Measurements from ENCODE around the gene ZSCAN9. TPM values are rescaled to one million over a fixed set of nuclear protein-coding genes. Genes with fewer than 3 reads are reported as not detected.
A peak's percentile ranks its signal among the peaks of the same experiment; 100 is the strongest.

Gene ZSCAN9
- total and polyA plus RNA-seq, 9 of the 15 experiments (the other 6 are each of a cell fraction or from before 2014, with no cell fraction given) = 18.8 to 48.9 (median 28.7) TPM

DNA sequence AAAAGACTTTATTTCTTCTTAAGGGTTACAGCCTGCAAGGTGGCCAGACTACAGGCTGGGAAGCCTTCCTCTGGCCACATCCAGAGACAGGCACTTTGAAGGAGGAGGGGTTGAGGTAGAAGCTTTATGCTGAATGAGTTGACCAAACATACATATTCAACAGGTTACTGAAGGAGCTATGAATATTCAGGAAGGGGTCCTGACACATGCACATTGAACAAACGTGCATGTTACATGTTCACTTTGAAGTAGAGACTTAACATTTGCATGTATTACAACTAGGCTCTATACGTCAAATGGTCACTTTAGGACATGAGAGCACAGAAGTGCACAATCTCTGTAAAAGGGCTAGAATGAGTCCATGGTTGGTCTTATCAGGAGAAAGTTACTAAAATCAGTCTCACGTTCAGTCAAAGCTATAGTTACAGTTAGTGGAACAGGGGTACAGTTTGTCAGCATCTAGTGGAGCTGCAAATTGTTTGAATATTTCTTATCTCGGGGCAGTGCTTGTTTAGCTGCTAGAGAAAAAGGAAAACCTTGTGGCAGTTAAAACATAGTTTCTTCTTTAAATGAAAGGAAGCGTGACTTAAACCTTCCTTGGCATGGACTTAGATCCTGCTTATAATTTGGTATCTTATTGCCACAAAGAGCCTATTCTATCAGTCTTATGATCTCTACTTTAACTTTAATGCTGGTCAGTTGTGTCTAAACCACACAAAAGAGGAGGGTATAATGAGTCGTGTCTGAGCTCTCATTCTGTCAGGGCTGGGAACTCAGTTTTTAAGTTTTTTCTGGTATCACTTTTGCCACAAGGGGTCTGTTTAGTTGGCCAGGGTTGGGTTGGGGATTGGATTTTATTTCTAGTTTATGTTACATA is 4.6 kb upstream of the ZSCAN9 start (continued):
- no peak for TF ChIP-seq PYGO2 (tag; IDR thresholded peaks at IDR 0.05)
- no peak for TF ChIP-seq ZNF175 (CRISPR knock-in tag; IDR thresholded peaks at IDR 0.05; ENCODE audit: low read depth)
- TF ChIP-seq ZNF347 (CRISPR knock-in tag; IDR thresholded peaks at IDR 0.05; ENCODE audit: low read depth) = no peak
- no peak for TF ChIP-seq TCFL5 (CRISPR knock-in tag; conservative IDR thresholded peaks at IDR 0.05)
- no peak for TF ChIP-seq MBD1 (CRISPR knock-in tag; IDR thresholded peaks at IDR 0.05)
- TF ChIP-seq DPF2 (IDR thresholded peaks at IDR 0.05) = peak; percentile 57
- no peak for TF ChIP-seq BACH1 (tag; IDR thresholded peaks at IDR 0.05)
- TF ChIP-seq KHSRP (IDR thresholded peaks at IDR 0.05) = no peak
- no peak for TF ChIP-seq YBX1 (IDR thresholded peaks at IDR 0.05)
- TF ChIP-seq STAT6 (CRISPR knock-in tag; IDR thresholded peaks at IDR 0.05) = no peak
- TF ChIP-seq CCAR2 (IDR thresholded peaks at IDR 0.05; ENCODE audit: low read depth, low read length) = no peak
- TF ChIP-seq RBM34 (IDR thresholded peaks at IDR 0.05; ENCODE audit: borderline replicate concordance, insufficient read depth, low read length) = no peak
- TF ChIP-seq ZNF717 (CRISPR knock-in tag; IDR thresholded peaks at IDR 0.05) = peak; percentile 81; the same call in 1 of the 2 replicates
- TF ChIP-seq PHF8 (IDR thresholded peaks at IDR 0.05; ENCODE audit: borderline replicate concordance, low read length) = no peak
- TF ChIP-seq ZKSCAN3 (CRISPR knock-in tag; IDR thresholded peaks at IDR 0.05) = no peak
- TF ChIP-seq TFE3 (CRISPR knock-in tag; IDR thresholded peaks at IDR 0.05) = no peak
- no peak for TF ChIP-seq KAT8 (IDR thresholded peaks at IDR 0.05; ENCODE audit: low read depth)
- TF ChIP-seq, protein P1, sequence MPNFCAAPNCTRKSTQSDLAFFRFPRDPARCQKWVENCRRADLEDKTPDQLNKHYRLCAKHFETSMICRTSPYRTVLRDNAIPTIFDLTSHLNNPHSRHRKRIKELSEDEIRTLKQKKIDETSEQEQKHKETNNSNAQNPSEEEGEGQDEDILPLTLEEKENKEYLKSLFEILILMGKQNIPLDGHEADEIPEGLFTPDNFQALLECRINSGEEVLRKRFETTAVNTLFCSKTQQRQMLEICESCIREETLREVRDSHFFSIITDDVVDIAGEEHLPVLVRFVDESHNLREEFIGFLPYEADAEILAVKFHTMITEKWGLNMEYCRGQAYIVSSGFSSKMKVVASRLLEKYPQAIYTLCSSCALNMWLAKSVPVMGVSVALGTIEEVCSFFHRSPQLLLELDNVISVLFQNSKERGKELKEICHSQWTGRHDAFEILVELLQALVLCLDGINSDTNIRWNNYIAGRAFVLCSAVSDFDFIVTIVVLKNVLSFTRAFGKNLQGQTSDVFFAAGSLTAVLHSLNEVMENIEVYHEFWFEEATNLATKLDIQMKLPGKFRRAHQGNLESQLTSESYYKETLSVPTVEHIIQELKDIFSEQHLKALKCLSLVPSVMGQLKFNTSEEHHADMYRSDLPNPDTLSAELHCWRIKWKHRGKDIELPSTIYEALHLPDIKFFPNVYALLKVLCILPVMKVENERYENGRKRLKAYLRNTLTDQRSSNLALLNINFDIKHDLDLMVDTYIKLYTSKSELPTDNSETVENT (CRISPR knock-in tag; IDR thresholded peaks at IDR 0.05) = no peak
- TF ChIP-seq BRF2 (IDR thresholded peaks at IDR 0.05; ENCODE audit: borderline replicate concordance, insufficient read depth, insufficient read length) = no peak

Data from K562 (cell line).